ENCODE data around the gene RAB3B. TPM values are rescaled to one million over a fixed set of nuclear protein-coding genes. Genes with fewer than 3 reads are reported as not detected.
"Not testable (repeated sequence)": the region's sequence is repeated elsewhere in the genome, so short reads cannot be mapped to it uniquely, and the experiment has no call there.

Gene RAB3B
- total RNA-seq, 1 donor from 2014 or later, result not detected

GRCh38 chr1:51997974-51998382 is 7.5 kb upstream of the RAB3B start:
- no peak for DNase-seq (ENCODE audit: low spot score)
- intact Hi-C loops (cut with DNase I), result no loop called here

- DNase-seq (ENCODE audit: low spot score), result no peak
- intact Hi-C loops (cut with DNase I), result no loop called here
Measured at GRCh38 chr1:51989582-51990477, 670 bp downstream of the RAB3B start.

GRCh38 chr1:51988254-51988653 is 2.2 kb downstream of the RAB3B start:
- DNase-seq (ENCODE audit: low spot score), result no peak
- intact Hi-C loops (cut with DNase I), result no loop called here

- no peak for DNase-seq (ENCODE audit: low spot score)
- intact Hi-C loops (cut with DNase I), result no loop called here
Measured at GRCh38 chr1:51986718-51987117, 3.8 kb downstream of the RAB3B start.

- intact Hi-C loops (cut with DNase I), result no loop called here
- no peak for DNase-seq (ENCODE audit: low spot score)
Measured at GRCh38 chr1:51982161-51982560, 8.3 kb downstream of the RAB3B start.

- DNase-seq (ENCODE audit: low spot score), result no peak
- intact Hi-C loops (cut with DNase I), result no loop called here
Measured at GRCh38 chr1:51981555-51981954, 8.9 kb downstream of the RAB3B start.

- intact Hi-C loops (cut with DNase I), result no loop called here
- DNase-seq (ENCODE audit: low spot score), result no peak
Measured at GRCh38 chr1:51978099-51978498, 12.4 kb downstream of the RAB3B start.

- no peak for DNase-seq (ENCODE audit: low spot score)
- intact Hi-C loops (cut with DNase I), result no loop called here
Measured at GRCh38 chr1:51976846-51977602, 13.5 kb downstream of the RAB3B start.

- no peak for DNase-seq (ENCODE audit: low spot score)
- intact Hi-C loops (cut with DNase I), result no loop called here
Measured at GRCh38 chr1:51973587-51974474, 16.7 kb downstream of the RAB3B start.

GRCh38 chr1:51969038-51969705 is 21.3 kb downstream of the RAB3B start:
- intact Hi-C loops (cut with DNase I), result no loop called here
- DNase-seq (ENCODE audit: low spot score), result no peak

GRCh38 chr1:51968632-51969031 is 21.9 kb downstream of the RAB3B start:
- intact Hi-C loops (cut with DNase I), result no loop called here
- DNase-seq (ENCODE audit: low spot score), result no peak

GRCh38 chr1:51967213-51967791 is 23.2 kb downstream of the RAB3B start:
- intact Hi-C loops (cut with DNase I); DNase-seq (ENCODE audit: low spot score): not testable (repeated sequence)

- intact Hi-C loops (cut with DNase I), result no loop called here
- DNase-seq (ENCODE audit: low spot score), result no peak
Measured at GRCh38 chr1:51966559-51966958, 23.9 kb downstream of the RAB3B start.

- intact Hi-C loops (cut with DNase I), result no loop called here
- DNase-seq (ENCODE audit: low spot score), result no peak
Measured at GRCh38 chr1:51964309-51964696, 26.2 kb downstream of the RAB3B start.

GRCh38 chr1:51963592-51964308 is 26.8 kb downstream of the RAB3B start:
- intact Hi-C loops (cut with DNase I), result no loop called here

GRCh38 chr1:51962486-51963356 is 27.8 kb downstream of the RAB3B start:
- intact Hi-C loops (cut with DNase I), result no loop called here
- DNase-seq (ENCODE audit: low spot score), result no peak

More at GRCh38 chr1:51963592-51964308, 26.8 kb downstream of the RAB3B start:
- no peak for DNase-seq (ENCODE audit: low spot score)

GRCh38 chr1:51961954-51962353 is 28.5 kb downstream of the RAB3B start:
- intact Hi-C loops (cut with DNase I), result no loop called here
- no peak for DNase-seq (ENCODE audit: low spot score)

All from cardiac septum (tissue), 1 donor.